ENCODE results near the gene SPIRE2. TPM values are rescaled to one million over a fixed set of nuclear protein-coding genes. Genes with fewer than 3 reads are reported as not detected.
A peak's percentile ranks its signal among the peaks of the same experiment; 100 is the strongest.

The SPIRE2 gene
- total RNA-seq, 1 experiment from 2014 or later = 21.7 TPM

- intact Hi-C loops (cut with micrococcal nuclease; ENCODE audit: unreplicated experiment) = no loop called here
- ATAC-seq (0 out of 2 replicates have a peak, but pooled peaks have one; percentile 11), DNase-seq (ENCODE audit: low read depth, low spot score) (no peak)
- Histone ChIP-seq H3K4me1 (ENCODE audit: control insufficient read depth, insufficient read depth, low read length) (no peaks in the 10 kb centered on the region), H3K27me3 (ENCODE audit: control insufficient read depth, insufficient read depth, low read length) (no peaks in the 10 kb centered on the region), H3K27ac (ENCODE audit: low read length) (no peak overlapping the region), H3K9me3 (ENCODE audit: control insufficient read depth, insufficient read depth, low read depth, low read length) (no peaks in the 10 kb centered on the region), H3K36me3 (ENCODE audit: control insufficient read depth, insufficient read depth, low read length) (peaks cover 3% of the 10 kb centered on the region; the same call in 1 of the 2 replicates), H3K4me3 (ENCODE audit: low read depth in 2 of 2, low read length in 2 of 2) (no peak overlapping the region)
- POLR2A ChIA-PET = no interaction called here
- BruUV-seq (replicated peaks) = no TSS peak
- in situ Hi-C loops (cut with HindIII; ENCODE audit: low pct_unique_long_range_greater_than_20kb, low sequenced_read_pairs) = no loop called here
- no peak for TF ChIP-seq REST (IDR thresholded peaks at IDR 0.05; ENCODE audit: insufficient read depth in 1 of 2, low read depth in 2 of 2, low read length in 1 of 2)
- TF ChIP-seq POLR2AphosphoS5 (IDR thresholded peaks at IDR 0.05; ENCODE audit: low read depth, low read length) = no peak
- no peak for TF ChIP-seq CTCF (IDR thresholded peaks at IDR 0.05)
- no peak for TF ChIP-seq TCF7L2 (IDR thresholded peaks at IDR 0.05; ENCODE audit: low read depth, low read length)
- TF ChIP-seq SIN3A (IDR thresholded peaks at IDR 0.05; ENCODE audit: borderline replicate concordance, insufficient read depth, low read depth, low read length) = no peak
- CTCF ChIA-PET = no interaction called here
Measured at GRCh38 chr16:89905511-89906139, 77.3 kb downstream of the SPIRE2 start.

- intact Hi-C loops (cut with micrococcal nuclease; ENCODE audit: unreplicated experiment) = no loop called here
- POLR2A ChIA-PET = no interaction called here
Measured at GRCh38 chr16:89906140-89907025, 78.1 kb downstream of the SPIRE2 start.

More at GRCh38 chr16:89906140-89907025, 78.1 kb downstream of the SPIRE2 start:
- DNase-seq (ENCODE audit: low read depth, low spot score) (no peak), ATAC-seq (peak; percentile 68)
- BruUV-seq (replicated peaks) = no TSS peak
- no peaks in the 10 kb centered on the region for H3K9me3 ChIP-seq (ENCODE audit: control insufficient read depth, insufficient read depth, low read depth, low read length)
- in situ Hi-C loops (cut with HindIII; ENCODE audit: low pct_unique_long_range_greater_than_20kb, low sequenced_read_pairs) = no loop called here
- no peaks in the 10 kb centered on the region for H3K27me3 ChIP-seq (ENCODE audit: control insufficient read depth, insufficient read depth, low read length)
- no peak for TF ChIP-seq POLR2AphosphoS5 (IDR thresholded peaks at IDR 0.05; ENCODE audit: low read depth, low read length)
- TF ChIP-seq SIN3A (IDR thresholded peaks at IDR 0.05; ENCODE audit: borderline replicate concordance, insufficient read depth, low read depth, low read length) = no peak
- no peak overlapping the region for H3K27ac ChIP-seq (ENCODE audit: low read length)
- H3K4me1 ChIP-seq (ENCODE audit: control insufficient read depth, insufficient read depth, low read length) = no peaks in the 10 kb centered on the region
- no peak overlapping the region for H3K4me3 ChIP-seq (ENCODE audit: low read depth in 2 of 2, low read length in 2 of 2)
- CTCF ChIA-PET = no interaction called here
- H3K36me3 ChIP-seq (ENCODE audit: control insufficient read depth, insufficient read depth, low read length) = peaks cover 3% of the 10 kb centered on the region; the same call in 1 of the 2 replicates

Measured in Panc1 (cell line).